Spleen (tissue), 7 donors: ENCODE measurements around the gene CCL3.

Source experiments
- POLR2A ChIP-seq, 3 donors: fragments of 450-650 bp; IDR thresholded peaks; one replicate each; pipeline ENCODE4 v1.5.1; 2017; ENCODE audit warnings: antibody characterized with exemption in 3 of 3, mild to moderate bottlenecking in 1 of 3
- TF ChIP-seq, protein P1 (sequence below), 11 experiments: fragments of 200-600 bp in 7 of 11; fragments of 450-650 bp in 4 of 11; sonication (generic) in 4 of 11; IDR thresholded peaks in 8 of 11; conservative IDR thresholded peaks in 3 of 11; 1 replicate in 7 of 11; 2 replicates in 4 of 11; pipeline versions ENCODE4 v1.4.0 to v1.8.0; 2016 to 2021; ENCODE audit warnings: antibody characterized with exemption in 11 of 11, inconsistent platforms in 4 of 11, mild to moderate bottlenecking in 1 of 11
- donor health status: DM: no; HTN: no; CAD: no; lungs with moderate emphysema.
- donor health status: DM: no; HTN: no; CAD: no.
- donor health status: DM: no; HTN: no; CAD: no.

DNA sequence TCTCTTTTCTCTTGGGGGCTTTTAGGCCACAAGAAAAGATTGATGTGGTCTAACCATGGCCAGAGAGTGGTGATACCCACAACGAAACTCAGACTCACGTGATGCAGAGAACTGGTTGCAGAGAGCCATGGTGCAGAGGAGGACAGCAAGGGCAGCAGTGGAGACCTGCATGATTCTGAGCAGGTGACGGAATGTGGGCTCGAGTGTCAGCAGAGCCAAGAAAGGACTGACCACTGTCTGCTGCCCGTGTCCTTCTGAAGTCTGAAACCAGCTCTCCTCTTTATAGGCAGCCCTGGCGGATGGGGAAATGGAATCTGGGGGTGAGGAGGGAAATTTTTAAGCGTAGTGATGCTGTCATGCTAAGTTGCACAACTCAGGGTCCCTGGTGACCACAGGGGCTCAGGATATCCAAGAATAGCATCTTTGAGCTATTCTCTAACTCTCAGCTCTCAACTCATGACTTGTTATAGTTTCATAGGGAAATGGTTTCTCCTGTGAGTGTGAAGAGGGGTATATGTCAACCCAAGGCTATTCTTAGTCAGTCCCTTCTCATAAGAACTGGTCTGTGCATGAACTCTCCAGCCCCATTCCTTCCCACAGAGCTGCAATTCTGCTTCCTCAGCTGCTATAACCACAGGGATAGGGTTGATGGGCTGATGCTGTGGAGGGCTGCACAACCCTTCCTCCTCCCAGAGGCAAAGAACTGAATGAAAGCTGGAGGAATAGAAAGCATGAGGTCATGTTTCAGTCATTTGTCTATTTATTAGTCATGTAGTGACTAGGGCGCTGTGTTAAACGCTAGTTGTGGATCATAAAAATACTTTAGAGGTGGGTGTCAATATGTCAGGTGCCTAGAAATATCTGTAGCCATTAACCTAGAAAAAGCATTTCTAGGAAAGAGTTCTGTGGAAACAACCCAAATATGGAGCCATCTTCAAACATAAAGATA lies at the start of gene CCL3:
- TF ChIP-seq POLR2A (IDR thresholded peaks at IDR 0.05) = peak in 2 of 3 donors; percentile 14 to 34
- TF ChIP-seq, protein P1, sequence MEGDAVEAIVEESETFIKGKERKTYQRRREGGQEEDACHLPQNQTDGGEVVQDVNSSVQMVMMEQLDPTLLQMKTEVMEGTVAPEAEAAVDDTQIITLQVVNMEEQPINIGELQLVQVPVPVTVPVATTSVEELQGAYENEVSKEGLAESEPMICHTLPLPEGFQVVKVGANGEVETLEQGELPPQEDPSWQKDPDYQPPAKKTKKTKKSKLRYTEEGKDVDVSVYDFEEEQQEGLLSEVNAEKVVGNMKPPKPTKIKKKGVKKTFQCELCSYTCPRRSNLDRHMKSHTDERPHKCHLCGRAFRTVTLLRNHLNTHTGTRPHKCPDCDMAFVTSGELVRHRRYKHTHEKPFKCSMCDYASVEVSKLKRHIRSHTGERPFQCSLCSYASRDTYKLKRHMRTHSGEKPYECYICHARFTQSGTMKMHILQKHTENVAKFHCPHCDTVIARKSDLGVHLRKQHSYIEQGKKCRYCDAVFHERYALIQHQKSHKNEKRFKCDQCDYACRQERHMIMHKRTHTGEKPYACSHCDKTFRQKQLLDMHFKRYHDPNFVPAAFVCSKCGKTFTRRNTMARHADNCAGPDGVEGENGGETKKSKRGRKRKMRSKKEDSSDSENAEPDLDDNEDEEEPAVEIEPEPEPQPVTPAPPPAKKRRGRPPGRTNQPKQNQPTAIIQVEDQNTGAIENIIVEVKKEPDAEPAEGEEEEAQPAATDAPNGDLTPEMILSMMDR (IDR thresholded peaks at IDR 0.05 in 8 of 11, conservative IDR thresholded peaks at IDR 0.05 in 3 of 11) = no peak
